GM12892 (cell line): ENCODE data around the gene LRRC3.

Experiments
- DNase-seq: peaks from one replicate; pipeline ENCODE4 v3.0.0; 2011; ENCODE audit not compliant: insufficient read length
- FAIRE-seq: peaks from 2 replicates; lab custom pipeline; 2011; peaks lifted over from hg19 to GRCh38; lab: Jason Lieb, UNC
- POLR2A ChIP-seq: IDR thresholded peaks from 2 replicates; pipeline ENCODE4 v1.6.1; 2011; ENCODE audit warnings: low read depth, low read length, control low read depth
- POLR2AphosphoS5 ChIP-seq: IDR thresholded peaks from 2 replicates; pipeline ENCODE4 v1.6.1; 2011; ENCODE audit warnings: low read depth, low read length, control low read depth
- TAF1 ChIP-seq: IDR thresholded peaks from 2 replicates; pipeline ENCODE4 v1.6.1; 2011; ENCODE audit warnings: low read depth, mild to moderate bottlenecking, control low read depth, low read length, borderline replicate concordance

LRRC3 gene

GRCh38 chr21:44486302-44486701, 31.0 kb downstream of the LRRC3 start:
- DNase-seq (no peak), FAIRE-seq (no peak)
- TF ChIP-seq TAF1 (no peak), POLR2AphosphoS5 (no peak), POLR2A (no peak)

GRCh38 chr21:44487831-44488230, 32.5 kb downstream of the LRRC3 start:
- FAIRE-seq, result no peak

GRCh38 chr21:44489962-44490361, 34.7 kb downstream of the LRRC3 start:
- TF ChIP-seq TAF1, result no peak
- no peak for TF ChIP-seq POLR2A
- TF ChIP-seq POLR2AphosphoS5, result no peak
- FAIRE-seq (no peak), DNase-seq (no peak)

More at GRCh38 chr21:44487831-44488230, 32.5 kb downstream of the LRRC3 start:
- TF ChIP-seq POLR2AphosphoS5 (no peak), POLR2A (no peak), TAF1 (no peak)
- no peak for DNase-seq

GRCh38 chr21:44490405-44490804, 35.1 kb downstream of the LRRC3 start:
- DNase-seq (no peak), FAIRE-seq (no peak)
- TF ChIP-seq TAF1 (no peak), POLR2AphosphoS5 (no peak), POLR2A (no peak)

DNA sequence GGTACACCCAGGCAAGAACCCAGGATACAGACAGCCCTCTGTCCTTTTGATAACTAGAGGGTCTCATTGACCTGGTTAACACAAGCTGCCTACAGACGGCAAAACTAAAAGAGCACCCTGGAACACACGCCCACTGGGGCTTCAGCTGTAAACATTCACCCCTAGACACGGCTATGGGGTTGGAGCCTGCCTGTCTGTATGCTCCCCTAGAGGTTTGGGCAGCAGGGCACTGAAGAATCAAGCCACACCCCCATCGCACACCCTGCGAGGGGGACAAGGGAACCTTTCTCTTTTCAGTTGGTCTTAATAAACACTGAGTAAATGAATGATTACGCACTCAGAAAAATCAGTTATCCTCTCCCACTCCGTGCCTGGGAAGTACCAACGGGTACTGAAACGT, 35.5 kb downstream of the LRRC3 start:
- no peak for FAIRE-seq
- no peak for DNase-seq
- TF ChIP-seq TAF1 (no peak), POLR2AphosphoS5 (no peak), POLR2A (no peak)

DNA sequence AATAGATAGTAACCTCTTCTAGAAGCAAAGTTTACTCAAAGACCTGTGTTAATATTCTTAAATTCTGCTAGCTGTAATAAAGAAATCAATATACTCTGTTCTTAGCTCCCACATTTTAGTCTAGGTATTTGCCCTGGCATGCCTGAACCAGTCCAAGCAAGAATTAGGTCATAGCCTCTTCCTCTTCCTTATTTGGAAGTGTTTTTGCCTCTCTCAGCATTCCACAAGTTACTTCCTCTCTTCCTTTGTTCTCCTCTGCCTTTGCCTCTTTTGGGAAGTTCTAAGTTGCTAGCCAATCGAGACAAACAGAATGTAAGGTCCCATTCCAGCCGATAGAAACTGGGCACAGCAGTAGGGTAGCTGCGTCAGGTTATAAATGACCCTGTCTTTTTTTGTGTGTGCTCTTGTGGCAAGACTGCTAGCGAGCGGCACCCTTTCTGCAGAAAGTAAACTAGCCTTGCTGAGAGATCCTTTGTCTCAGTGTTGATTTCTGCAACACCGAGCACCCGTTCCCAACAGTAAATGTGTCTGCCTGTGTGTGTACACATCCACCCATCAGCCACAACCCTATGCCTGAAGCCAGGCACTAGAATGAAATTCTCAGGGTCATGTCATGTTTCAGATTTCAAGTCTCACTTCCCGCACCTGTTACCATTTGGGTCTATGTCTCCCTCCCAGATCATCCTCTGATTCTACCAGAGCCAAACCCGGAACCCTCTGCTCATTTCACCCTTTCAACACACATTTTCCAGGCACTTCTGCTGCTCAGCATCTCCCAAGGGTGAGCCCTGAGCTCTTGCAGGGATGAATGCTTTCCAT, 37.5 kb downstream of the LRRC3 start:
- DNase-seq (no peak), FAIRE-seq (no peak)
- no peak for TF ChIP-seq POLR2AphosphoS5
- TF ChIP-seq TAF1, result no peak
- no peak for TF ChIP-seq POLR2A

DNA sequence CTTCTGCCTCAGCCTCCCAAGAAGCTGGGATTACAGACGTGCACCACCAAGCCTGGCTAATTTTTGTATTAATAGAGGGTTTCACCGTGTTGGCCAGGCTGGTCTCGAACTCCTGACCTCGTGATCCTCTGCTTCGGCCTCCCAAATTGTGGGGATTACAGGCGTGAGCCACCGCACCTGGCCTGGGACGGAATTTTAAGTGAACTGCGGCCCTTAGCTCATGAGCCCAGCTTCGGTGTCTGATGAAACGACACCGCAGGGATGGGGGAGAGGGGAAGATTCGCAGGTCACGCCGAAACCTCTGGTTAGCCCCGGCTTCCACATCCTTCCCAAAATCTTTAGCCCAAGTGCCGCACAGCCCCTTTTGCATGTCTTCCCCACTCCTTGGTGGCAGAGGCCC, 39.1 kb downstream of the LRRC3 start:
- DNase-seq (no peak), FAIRE-seq (no peak)
- no peak for TF ChIP-seq POLR2A
- TF ChIP-seq POLR2AphosphoS5, result no peak

- FAIRE-seq (no peak), DNase-seq (no peak)
- TF ChIP-seq POLR2A, result no peak
- TF ChIP-seq TAF1, result no peak
- TF ChIP-seq POLR2AphosphoS5, result no peak
Measured at GRCh38 chr21:44494956-44495355, 39.6 kb downstream of the LRRC3 start.

DNA sequence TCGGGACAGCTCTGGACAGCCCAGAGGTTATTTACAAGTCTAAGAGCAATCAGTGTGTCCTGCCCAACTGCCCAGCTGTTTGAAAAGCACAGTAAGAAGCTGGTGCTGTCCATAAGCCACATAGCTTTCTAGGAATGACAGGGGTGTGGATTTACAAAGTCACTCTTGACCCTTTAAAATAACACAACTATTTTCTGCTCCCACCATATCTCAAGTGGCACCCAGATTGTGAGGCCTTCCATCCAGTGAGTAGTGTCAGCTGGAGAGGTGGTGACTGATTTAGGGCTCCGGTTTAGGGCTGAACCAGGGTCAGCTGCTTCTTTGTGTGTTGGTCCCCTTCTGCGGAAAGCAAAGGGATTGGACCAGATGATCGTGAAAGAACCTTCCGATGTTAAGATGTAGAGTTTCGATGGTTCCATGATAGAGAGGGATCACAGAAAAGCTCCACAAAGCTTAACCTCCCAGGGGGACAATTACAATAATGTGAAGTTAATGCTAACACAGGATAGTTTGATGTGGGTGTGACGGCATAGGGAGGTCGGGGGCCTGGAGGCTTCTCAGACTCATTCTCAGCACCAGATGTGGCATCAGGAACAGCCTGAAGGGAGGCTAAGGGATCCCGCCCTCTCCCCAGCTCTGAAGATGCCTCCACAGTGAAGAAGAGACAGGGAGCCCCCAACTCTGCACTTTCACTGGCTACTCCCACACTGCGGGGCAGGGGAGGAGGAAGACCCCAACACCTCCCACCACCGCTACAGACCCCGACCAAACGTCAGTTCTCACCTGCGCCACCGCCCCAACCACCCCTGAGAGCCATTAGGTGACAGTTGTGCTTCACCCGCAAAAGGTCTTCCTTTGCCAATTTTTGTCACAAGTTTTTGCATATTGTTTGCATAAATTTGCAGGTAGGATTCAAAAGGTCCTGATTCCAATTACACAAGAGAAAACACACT, 40.6 kb downstream of the LRRC3 start:
- DNase-seq, result no peak
- TF ChIP-seq POLR2AphosphoS5, result no peak
- TF ChIP-seq TAF1, result no peak
- no peak for TF ChIP-seq POLR2A
- no peak for FAIRE-seq

DNA sequence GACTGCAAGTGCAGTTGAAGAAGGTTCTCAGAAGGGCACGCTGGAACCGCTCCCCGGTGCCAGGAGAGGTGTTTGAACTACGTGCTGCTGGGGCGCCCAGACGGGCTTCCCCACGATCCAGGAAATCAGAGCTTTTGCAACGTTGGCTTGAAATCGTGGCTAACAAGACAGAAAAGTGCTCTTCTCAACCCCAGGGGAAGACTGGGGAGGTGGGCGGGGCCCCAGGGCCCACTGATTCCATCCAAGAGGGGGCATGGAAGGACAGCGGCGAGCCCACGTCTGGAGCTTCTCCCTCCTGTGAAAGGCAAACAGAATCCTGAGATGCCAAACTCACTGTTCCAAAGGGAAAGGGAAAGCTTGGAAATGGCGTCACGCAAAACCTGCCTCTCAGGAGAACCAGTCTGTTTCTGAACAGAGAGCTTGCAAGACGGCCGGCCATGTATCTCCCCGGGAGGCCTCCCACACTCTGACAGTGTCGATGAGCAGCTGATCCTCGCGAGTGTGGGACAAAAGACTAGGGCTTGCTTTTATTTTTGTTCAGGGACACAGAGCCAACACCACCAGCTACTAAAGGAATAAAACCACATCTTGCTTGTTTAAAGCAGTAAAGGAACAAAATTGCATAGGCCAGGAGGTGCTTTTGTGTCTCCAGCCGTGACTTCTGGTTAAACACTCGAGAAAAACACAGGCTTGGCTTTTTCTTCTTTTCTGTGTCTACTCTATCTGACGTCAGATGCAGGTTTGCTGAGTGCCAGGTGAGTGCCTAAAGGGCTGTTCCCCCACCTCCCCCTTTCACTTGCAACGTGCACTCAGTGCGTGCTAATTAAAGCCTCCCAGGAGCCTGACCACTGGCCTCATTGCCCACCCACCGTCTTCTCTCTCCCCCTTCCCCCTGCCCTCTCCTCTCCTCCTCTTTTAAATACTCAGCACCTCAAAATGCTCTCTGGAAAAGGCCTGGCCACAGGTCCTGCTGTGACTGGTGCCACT, 41.5 kb downstream of the LRRC3 start:
- FAIRE-seq, result no peak
- DNase-seq, result no peak
- TF ChIP-seq POLR2A (no peak), POLR2AphosphoS5 (no peak), TAF1 (no peak)
